Ovary (tissue), 3 donors: ENCODE results near the gene NUP50.

Experiments
- POLR2A ChIP-seq: fragments of 450-650 bp; IDR thresholded peaks from one replicate; pipeline ENCODE4 v1.6.1; 2017; ENCODE audit warnings: antibody characterized with exemption, mild to moderate bottlenecking, moderate library complexity
- TF ChIP-seq, protein P1 (sequence below), 3 donors: fragments of 450-650 bp in 2 of 3; fragments of 200-600 bp in 1 of 3; IDR thresholded peaks; one replicate each; pipeline versions ENCODE4 v1.5.1 to v1.8.0; 2016 to 2022; ENCODE audit warnings: antibody characterized with exemption in 3 of 3, mild to moderate bottlenecking in 1 of 3
- donor health status: DM: no; HTN: no; CAD: no.

DNA sequence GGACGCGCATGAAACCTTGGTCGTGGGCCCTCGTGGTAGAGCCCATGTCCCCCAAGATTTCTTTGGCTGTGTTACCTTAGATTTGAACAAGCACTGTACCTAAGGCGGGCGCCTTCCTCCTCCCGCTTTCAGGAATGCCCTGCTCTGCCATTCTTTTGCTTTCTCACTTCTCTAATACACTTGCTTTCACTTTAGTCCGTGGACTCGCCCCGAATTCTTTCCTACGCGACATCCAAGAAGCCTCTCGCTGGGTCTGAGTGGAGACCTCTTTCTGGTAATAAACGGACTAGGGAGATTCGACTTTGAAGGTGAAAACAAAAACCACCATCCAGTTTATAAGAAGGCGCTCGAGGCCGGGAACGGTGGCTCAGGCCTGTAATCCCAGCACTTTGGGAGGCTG, 1.2 kb upstream of the NUP50 start:
- TF ChIP-seq, protein P1, sequence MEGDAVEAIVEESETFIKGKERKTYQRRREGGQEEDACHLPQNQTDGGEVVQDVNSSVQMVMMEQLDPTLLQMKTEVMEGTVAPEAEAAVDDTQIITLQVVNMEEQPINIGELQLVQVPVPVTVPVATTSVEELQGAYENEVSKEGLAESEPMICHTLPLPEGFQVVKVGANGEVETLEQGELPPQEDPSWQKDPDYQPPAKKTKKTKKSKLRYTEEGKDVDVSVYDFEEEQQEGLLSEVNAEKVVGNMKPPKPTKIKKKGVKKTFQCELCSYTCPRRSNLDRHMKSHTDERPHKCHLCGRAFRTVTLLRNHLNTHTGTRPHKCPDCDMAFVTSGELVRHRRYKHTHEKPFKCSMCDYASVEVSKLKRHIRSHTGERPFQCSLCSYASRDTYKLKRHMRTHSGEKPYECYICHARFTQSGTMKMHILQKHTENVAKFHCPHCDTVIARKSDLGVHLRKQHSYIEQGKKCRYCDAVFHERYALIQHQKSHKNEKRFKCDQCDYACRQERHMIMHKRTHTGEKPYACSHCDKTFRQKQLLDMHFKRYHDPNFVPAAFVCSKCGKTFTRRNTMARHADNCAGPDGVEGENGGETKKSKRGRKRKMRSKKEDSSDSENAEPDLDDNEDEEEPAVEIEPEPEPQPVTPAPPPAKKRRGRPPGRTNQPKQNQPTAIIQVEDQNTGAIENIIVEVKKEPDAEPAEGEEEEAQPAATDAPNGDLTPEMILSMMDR (IDR thresholded peaks at IDR 0.05), result no peak
- TF ChIP-seq POLR2A, result no peak
